PFSK-1 (cell line): ENCODE measurements around the gene ECHS1.

Experiments used
- FOXP2 ChIP-seq: optimal IDR thresholded peaks from 2 replicates; pipeline ENCODE3; 2011; ENCODE audit warnings: borderline replicate concordance, control low read depth, inconsistent platforms; ENCODE audit not compliant: insufficient read depth; ENCODE audit errors: extremely low read length, extremely low read depth
- POLR2AphosphoS5 ChIP-seq: IDR thresholded peaks from 2 replicates; pipeline ENCODE4 v1.6.1; 2012; ENCODE audit warnings: low read depth, mild to moderate bottlenecking, control low read depth, low read length, moderate library complexity
- SIN3A ChIP-seq: IDR thresholded peaks from 2 replicates; pipeline ENCODE4 v1.6.1; 2012; ENCODE audit warnings: mild to moderate bottlenecking, low read length, moderate library complexity, borderline replicate concordance; ENCODE audit not compliant: insufficient read depth
- TAF1 ChIP-seq: IDR thresholded peaks from 2 replicates; pipeline ENCODE4 v1.6.1; 2012; ENCODE audit warnings: low read length, control low read depth, borderline replicate concordance; ENCODE audit not compliant: insufficient read depth
- TF ChIP-seq, protein P1 (sequence below), 2 experiments: IDR thresholded peaks; 2 replicates each; pipeline versions ENCODE4 v1.6.1 to v1.8.0; 2011 to 2012; ENCODE audit warnings: low read depth in 2 of 2, low read length in 2 of 2, control low read depth in 1 of 2, inconsistent platforms in 1 of 2, mild to moderate bottlenecking in 1 of 2, moderate library complexity in 1 of 2; ENCODE audit not compliant: insufficient read depth in 1 of 2

The ECHS1 gene

DNA sequence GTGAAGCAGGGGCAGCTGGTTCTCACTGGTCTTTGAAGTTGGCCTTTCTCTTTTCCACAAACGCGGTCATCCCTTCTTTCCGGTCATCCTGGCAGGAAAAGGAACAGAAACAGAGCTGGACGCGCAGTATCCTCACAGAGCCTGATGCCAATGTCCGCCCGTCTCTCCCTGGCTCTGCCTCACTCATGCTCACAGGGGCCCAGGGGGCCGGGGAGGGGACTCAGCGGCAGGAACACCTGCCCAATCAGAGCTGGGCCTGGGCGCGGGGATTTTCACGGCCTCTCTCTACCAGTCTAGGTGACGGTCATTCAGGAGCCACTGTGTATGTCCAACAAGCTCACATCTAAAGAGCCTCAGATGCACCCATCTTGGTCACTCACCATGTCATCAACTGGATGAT, 10.3 kb downstream of the ECHS1 start:
- TF ChIP-seq POLR2AphosphoS5: no peak
- TF ChIP-seq TAF1: no peak
- TF ChIP-seq, protein P1, sequence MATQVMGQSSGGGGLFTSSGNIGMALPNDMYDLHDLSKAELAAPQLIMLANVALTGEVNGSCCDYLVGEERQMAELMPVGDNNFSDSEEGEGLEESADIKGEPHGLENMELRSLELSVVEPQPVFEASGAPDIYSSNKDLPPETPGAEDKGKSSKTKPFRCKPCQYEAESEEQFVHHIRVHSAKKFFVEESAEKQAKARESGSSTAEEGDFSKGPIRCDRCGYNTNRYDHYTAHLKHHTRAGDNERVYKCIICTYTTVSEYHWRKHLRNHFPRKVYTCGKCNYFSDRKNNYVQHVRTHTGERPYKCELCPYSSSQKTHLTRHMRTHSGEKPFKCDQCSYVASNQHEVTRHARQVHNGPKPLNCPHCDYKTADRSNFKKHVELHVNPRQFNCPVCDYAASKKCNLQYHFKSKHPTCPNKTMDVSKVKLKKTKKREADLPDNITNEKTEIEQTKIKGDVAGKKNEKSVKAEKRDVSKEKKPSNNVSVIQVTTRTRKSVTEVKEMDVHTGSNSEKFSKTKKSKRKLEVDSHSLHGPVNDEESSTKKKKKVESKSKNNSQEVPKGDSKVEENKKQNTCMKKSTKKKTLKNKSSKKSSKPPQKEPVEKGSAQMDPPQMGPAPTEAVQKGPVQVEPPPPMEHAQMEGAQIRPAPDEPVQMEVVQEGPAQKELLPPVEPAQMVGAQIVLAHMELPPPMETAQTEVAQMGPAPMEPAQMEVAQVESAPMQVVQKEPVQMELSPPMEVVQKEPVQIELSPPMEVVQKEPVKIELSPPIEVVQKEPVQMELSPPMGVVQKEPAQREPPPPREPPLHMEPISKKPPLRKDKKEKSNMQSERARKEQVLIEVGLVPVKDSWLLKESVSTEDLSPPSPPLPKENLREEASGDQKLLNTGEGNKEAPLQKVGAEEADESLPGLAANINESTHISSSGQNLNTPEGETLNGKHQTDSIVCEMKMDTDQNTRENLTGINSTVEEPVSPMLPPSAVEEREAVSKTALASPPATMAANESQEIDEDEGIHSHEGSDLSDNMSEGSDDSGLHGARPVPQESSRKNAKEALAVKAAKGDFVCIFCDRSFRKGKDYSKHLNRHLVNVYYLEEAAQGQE (IDR thresholded peaks at IDR 0.05; ENCODE audit: insufficient read depth in 1 of 2, low read depth in 2 of 2, low read length in 2 of 2): no peak
- TF ChIP-seq FOXP2: no peak
- TF ChIP-seq SIN3A: no peak

DNA sequence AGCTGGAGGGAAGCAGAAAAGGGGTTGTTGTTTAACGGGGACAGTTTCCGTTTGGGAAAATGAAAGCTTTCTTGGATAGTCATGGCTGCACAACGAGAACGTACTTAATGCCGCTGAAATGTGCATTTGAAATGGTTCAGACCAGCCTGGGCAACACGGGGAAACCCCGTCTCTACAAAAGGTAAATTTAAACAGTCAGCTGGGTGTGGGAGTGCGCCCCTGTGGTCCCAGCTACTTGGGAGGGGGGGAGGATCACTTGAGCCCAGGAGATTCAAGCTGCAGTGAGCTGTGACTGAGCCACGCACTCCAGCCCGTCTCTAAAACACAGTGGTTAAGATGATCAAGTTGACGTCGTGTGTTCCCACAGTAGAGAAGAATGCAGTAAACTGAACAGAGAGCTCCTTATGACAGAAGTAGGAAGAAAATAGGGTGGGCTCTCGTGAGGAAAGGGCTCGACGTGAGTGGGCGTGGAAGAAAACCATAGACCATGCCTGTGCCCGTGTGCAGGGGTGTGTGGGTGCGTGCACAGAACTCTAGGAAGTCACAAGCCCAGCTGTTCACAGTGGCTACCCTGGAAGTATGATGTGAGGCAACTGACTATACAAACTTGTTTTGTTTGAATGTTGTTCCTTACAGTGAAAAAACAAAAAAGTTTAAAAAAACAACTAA, 11.2 kb downstream of the ECHS1 start:
- no peak for TF ChIP-seq SIN3A
- no peak for TF ChIP-seq FOXP2
- no peak for TF ChIP-seq POLR2AphosphoS5
- no peak for TF ChIP-seq TAF1
- TF ChIP-seq, protein P1 (IDR thresholded peaks at IDR 0.05; ENCODE audit: insufficient read depth in 1 of 2, low read depth in 2 of 2, low read length in 2 of 2): no peak

DNA sequence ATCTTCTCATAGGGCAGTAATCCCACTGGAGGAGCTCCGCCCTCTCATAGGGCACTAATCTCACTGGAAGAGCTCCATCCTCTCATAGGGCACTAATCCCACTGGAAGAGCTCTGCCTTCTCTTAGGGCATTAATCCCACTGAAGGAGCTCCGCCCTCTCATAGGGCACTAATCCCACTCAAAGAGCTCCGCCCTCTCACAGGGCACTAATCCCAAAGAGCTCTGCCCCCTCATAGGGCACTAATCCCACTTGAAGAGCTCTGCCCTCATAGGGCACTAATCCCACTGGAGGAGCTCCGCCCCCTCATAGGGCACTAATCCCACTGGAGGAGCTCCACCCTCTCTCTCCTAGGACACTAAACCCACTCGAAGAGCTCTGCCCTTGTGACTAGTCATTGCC, 11.9 kb downstream of the ECHS1 start:
- TF ChIP-seq SIN3A: no peak
- TF ChIP-seq FOXP2: no peak
- TF ChIP-seq, protein P1 (IDR thresholded peaks at IDR 0.05; ENCODE audit: insufficient read depth in 1 of 2, low read depth in 2 of 2, low read length in 2 of 2): no peak
- no peak for TF ChIP-seq TAF1
- TF ChIP-seq POLR2AphosphoS5: no peak

GRCh38 chr10:133359972-133360610, 13.1 kb downstream of the ECHS1 start:
- TF ChIP-seq, protein P1 (IDR thresholded peaks at IDR 0.05; ENCODE audit: insufficient read depth in 1 of 2, low read depth in 2 of 2, low read length in 2 of 2): no peak
- TF ChIP-seq TAF1: no peak
- no peak for TF ChIP-seq SIN3A
- TF ChIP-seq POLR2AphosphoS5: no peak
- TF ChIP-seq FOXP2: no peak
